HCT116 (cell line): ENCODE results near the gene AIF1L.
"Not testable (repeated sequence)": the region's sequence is repeated elsewhere in the genome, so short reads cannot be mapped to it uniquely, and the experiment has no call there.

Experiments used
- POLR2AphosphoS5 ChIP-seq: IDR thresholded peaks from 2 replicates; pipeline ENCODE4 v1.6.1; 2011; ENCODE audit warnings: mild to moderate bottlenecking, low read depth, low read length, moderate library complexity
- YY1 ChIP-seq: IDR thresholded peaks from 2 replicates; pipeline ENCODE4 v1.6.1; 2011; ENCODE audit warnings: low read length, low read depth, moderate library complexity, mild to moderate bottlenecking; ENCODE audit not compliant: insufficient replicate concordance; ENCODE audit errors: extremely low read depth

DNA sequence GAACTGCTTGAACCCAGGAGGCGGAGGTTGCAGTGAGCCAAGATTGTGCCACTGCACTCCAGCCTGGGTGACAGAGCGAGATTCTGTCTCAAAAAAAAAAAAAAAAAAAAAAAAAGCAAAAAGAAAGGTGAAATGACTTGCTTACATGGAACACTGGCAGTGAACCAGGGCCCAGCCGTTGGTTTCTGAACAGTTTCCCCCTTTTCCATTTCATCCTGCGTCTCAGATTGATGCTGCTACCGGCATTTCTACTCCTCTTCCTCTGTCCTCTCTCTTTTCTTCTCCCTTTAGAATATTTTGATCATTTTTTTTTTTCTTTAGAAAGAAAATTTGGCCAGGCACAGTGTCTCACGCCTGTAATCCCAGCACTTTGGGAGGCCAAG lies 19.0 kb downstream of the AIF1L start:
- TF ChIP-seq POLR2AphosphoS5, YY1: not testable (repeated sequence)
